Measurements from ENCODE around the gene TCF15. TPM values are rescaled to one million over a fixed set of nuclear protein-coding genes. Genes with fewer than 3 reads are reported as not detected.

The TCF15 gene
- total and polyA plus RNA-seq, 2 experiments from 2014 or later, result not detected

- 0% methylated on average over 1 of the region's 74 CpGs for WGBS (ENCODE audit: low lambda C conversion rate, missing lambda C conversion rate)
- Histone ChIP-seq H3K4me3 (peak within 1 kb of the TSS; percentile 63), H3K79me2 (peaks cover 4% of the 10 kb centered on the region), H3K4me1 (ENCODE audit: insufficient read depth) (peaks cover 10% of the 10 kb centered on the region), H3K36me3 (replicated peaks; ENCODE audit: insufficient read depth, low read depth) (no peaks in the 10 kb centered on the region), H3K9me2 (replicated peaks; ENCODE audit: insufficient read depth) (no peaks in the 10 kb centered on the region), H3K27ac (peak within 1 kb of the TSS; percentile 88), H2AFZ (peak within 1 kb of the TSS; percentile 75), H3K9me3 (ENCODE audit: low read depth) (no peaks in the 10 kb centered on the region), H4K20me1 (ENCODE audit: insufficient read depth, poor library complexity, severe bottlenecking) (no peaks in the 10 kb centered on the region), H3K27me3 (peaks cover 16% of the 10 kb centered on the region), H3K4me2 (peak within 1 kb of the TSS; percentile 89)
- TF ChIP-seq CTCF (IDR thresholded peaks at IDR 0.05; ENCODE audit: poor library complexity), result peak; percentile 64
- TF ChIP-seq EZH2 (IDR thresholded peaks at IDR 0.05; ENCODE audit: borderline replicate concordance), result no peak
- no peak for TF ChIP-seq EZH2phosphoT487 (IDR thresholded peaks at IDR 0.05; ENCODE audit: low read depth, severe bottlenecking, unreplicated experiment)
- DNase-seq (ENCODE audit: low spot score), result peak; percentile 96
Observed at GRCh38 chr20:653110-653589, 43.0 kb upstream of the TCF15 start, which contains the start of gene SRXN1. SRXN1 (minus strand) TSS chr20:653200; CDS start chr20:653185, 15 bp downstream.

GRCh38 chr20:652615-653109, 42.6 kb upstream of the TCF15 start:
- TF ChIP-seq CTCF (IDR thresholded peaks at IDR 0.05; ENCODE audit: poor library complexity) (no peak), EZH2 (IDR thresholded peaks at IDR 0.05; ENCODE audit: borderline replicate concordance) (no peak), EZH2phosphoT487 (IDR thresholded peaks at IDR 0.05; ENCODE audit: low read depth, severe bottlenecking, unreplicated experiment) (no peak)

GRCh38 chr20:651713-652614, 41.9 kb upstream of the TCF15 start:
- Histone ChIP-seq H3K79me2 (peaks cover 4% of the 10 kb centered on the region), H3K27ac (peak overlapping the region; percentile 88), H3K9me3 (ENCODE audit: low read depth) (no peaks in the 10 kb centered on the region), H3K36me3 (replicated peaks; ENCODE audit: insufficient read depth, low read depth) (no peaks in the 10 kb centered on the region), H3K27me3 (peaks cover 5% of the 10 kb centered on the region), H2AFZ (no peak overlapping the region), H3K4me3 (peak overlapping the region; percentile 63), H4K20me1 (ENCODE audit: insufficient read depth, poor library complexity, severe bottlenecking) (no peaks in the 10 kb centered on the region), H3K4me1 (ENCODE audit: insufficient read depth) (peaks cover 10% of the 10 kb centered on the region), H3K9me2 (replicated peaks; ENCODE audit: insufficient read depth) (no peaks in the 10 kb centered on the region), H3K4me2 (peak overlapping the region; percentile 89)
- TF ChIP-seq CTCF (IDR thresholded peaks at IDR 0.05; ENCODE audit: poor library complexity), result no peak
- TF ChIP-seq EZH2phosphoT487 (IDR thresholded peaks at IDR 0.05; ENCODE audit: low read depth, severe bottlenecking, unreplicated experiment), result no peak
- TF ChIP-seq EZH2 (IDR thresholded peaks at IDR 0.05; ENCODE audit: borderline replicate concordance), result no peak
- WGBS (ENCODE audit: low lambda C conversion rate, missing lambda C conversion rate), result 57% methylated on average over 18 of the region's 20 CpGs
- peak; percentile 45 for DNase-seq (ENCODE audit: low spot score)

More at GRCh38 chr20:652615-653109, 42.6 kb upstream of the TCF15 start:
- 4% methylated on average over 23 of the region's 36 CpGs for WGBS (ENCODE audit: low lambda C conversion rate, missing lambda C conversion rate)
- peak overlapping the region; percentile 63 for H3K4me3 ChIP-seq
- peaks cover 12% of the 10 kb centered on the region for H3K27me3 ChIP-seq
- H3K9me3 ChIP-seq (ENCODE audit: low read depth), result no peaks in the 10 kb centered on the region
- H3K36me3 ChIP-seq (replicated peaks; ENCODE audit: insufficient read depth, low read depth), result no peaks in the 10 kb centered on the region
- H4K20me1 ChIP-seq (ENCODE audit: insufficient read depth, poor library complexity, severe bottlenecking), result no peaks in the 10 kb centered on the region
- H2AFZ ChIP-seq, result peak overlapping the region; percentile 75
- H3K4me1 ChIP-seq (ENCODE audit: insufficient read depth), result peaks cover 10% of the 10 kb centered on the region
- H3K27ac ChIP-seq, result peak overlapping the region; percentile 88
- peaks cover 4% of the 10 kb centered on the region for H3K79me2 ChIP-seq
- DNase-seq (ENCODE audit: low spot score), result no peak
- H3K4me2 ChIP-seq, result peak overlapping the region; percentile 89
- H3K9me2 ChIP-seq (replicated peaks; ENCODE audit: insufficient read depth), result no peaks in the 10 kb centered on the region

Data from hepatocyte (in vitro differentiated cells).